Gastrocnemius medialis (tissue), 4 donors: ENCODE measurements around the gene USH2A.

Source experiments
- POLR2A ChIP-seq, 2 donors: fragments of 450-650 bp; IDR thresholded peaks; one replicate each; pipeline ENCODE4 v1.6.1; 2017; ENCODE audit warnings: antibody characterized with exemption in 2 of 2, mild to moderate bottlenecking in 2 of 2, moderate library complexity in 2 of 2
- TF ChIP-seq, protein P1 (sequence below), 5 experiments: fragments of 450-650 bp in 3 of 5; fragments of 200-600 bp in 2 of 5; sonication (generic) in 2 of 5; IDR thresholded peaks in 4 of 5; conservative IDR thresholded peaks in 1 of 5; 1 replicate in 4 of 5; 2 replicates in 1 of 5; pipeline ENCODE4 v1.5.1; 2016 to 2019; ENCODE audit warnings: antibody characterized with exemption in 5 of 5, mild to moderate bottlenecking in 3 of 5, moderate library complexity in 3 of 5

DNA sequence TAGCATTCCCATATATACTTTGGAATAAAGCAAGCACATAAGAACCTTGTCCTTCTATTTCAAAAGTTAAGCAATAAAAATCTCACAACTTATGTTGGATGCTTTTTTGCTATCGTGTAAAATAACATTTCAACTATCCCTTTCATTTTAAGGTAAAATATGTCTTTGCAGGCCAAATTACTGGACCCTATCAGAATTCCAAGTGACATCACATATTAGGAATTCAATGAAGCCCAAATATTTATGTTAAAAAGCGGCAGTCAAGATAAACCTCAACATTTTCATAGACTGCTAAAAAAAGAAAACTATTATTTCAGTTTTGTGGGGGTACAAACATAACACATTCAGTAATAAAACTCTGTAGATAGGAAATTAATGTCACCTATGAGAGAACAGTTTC, 604.1 kb downstream of the USH2A start:
- TF ChIP-seq, protein P1, sequence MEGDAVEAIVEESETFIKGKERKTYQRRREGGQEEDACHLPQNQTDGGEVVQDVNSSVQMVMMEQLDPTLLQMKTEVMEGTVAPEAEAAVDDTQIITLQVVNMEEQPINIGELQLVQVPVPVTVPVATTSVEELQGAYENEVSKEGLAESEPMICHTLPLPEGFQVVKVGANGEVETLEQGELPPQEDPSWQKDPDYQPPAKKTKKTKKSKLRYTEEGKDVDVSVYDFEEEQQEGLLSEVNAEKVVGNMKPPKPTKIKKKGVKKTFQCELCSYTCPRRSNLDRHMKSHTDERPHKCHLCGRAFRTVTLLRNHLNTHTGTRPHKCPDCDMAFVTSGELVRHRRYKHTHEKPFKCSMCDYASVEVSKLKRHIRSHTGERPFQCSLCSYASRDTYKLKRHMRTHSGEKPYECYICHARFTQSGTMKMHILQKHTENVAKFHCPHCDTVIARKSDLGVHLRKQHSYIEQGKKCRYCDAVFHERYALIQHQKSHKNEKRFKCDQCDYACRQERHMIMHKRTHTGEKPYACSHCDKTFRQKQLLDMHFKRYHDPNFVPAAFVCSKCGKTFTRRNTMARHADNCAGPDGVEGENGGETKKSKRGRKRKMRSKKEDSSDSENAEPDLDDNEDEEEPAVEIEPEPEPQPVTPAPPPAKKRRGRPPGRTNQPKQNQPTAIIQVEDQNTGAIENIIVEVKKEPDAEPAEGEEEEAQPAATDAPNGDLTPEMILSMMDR (IDR thresholded peaks at IDR 0.05 in 4 of 5, conservative IDR thresholded peaks at IDR 0.05 in 1 of 5): no peak
- no peak for TF ChIP-seq POLR2A (IDR thresholded peaks at IDR 0.05)
